HepG2 (cell line): ENCODE data around the gene SOWAHA. TPM values are rescaled to one million over a fixed set of nuclear protein-coding genes. Genes with fewer than 3 reads are reported as not detected.

Experiments used
- FOXA1 ChIP-seq, 2 experiments: fragments of 450-650 bp in 1 of 2; sonication (generic) in 1 of 2; formaldehyde crosslinking in 1 of 2; IDR thresholded peaks; 2 replicates each; pipeline versions ENCODE4 v1.4.0 to v1.6.1; 2016 to 2020; ENCODE audit warnings: missing genetic modification reagents in 1 of 2
- HDAC1 ChIP-seq: sonication (generic); formaldehyde crosslinking; IDR thresholded peaks from 2 replicates; pipeline ENCODE4 v1.5.1; 2020; ENCODE audit warnings: mild to moderate bottlenecking, missing genetic modification reagents
- JARID2 ChIP-seq: sonication (generic); formaldehyde crosslinking; IDR thresholded peaks from 2 replicates; pipeline ENCODE4 v1.8.1; 2023; ENCODE audit warnings: missing genetic modification reagents, inconsistent platforms; ENCODE audit not compliant: insufficient replicate concordance
- MTA1 ChIP-seq: sonication (generic); formaldehyde crosslinking; IDR thresholded peaks from 2 replicates; pipeline ENCODE4 v1.4.0; 2020; ENCODE audit warnings: missing genetic modification reagents, mild to moderate bottlenecking, borderline replicate concordance
- PAWR ChIP-seq: sonication (generic); formaldehyde crosslinking; IDR thresholded peaks from 2 replicates; pipeline ENCODE4 v1.4.0; 2020; ENCODE audit warnings: missing genetic modification reagents, mild to moderate bottlenecking, borderline replicate concordance
- PITX1 ChIP-seq: sonication (generic); formaldehyde crosslinking; IDR thresholded peaks from 2 replicates; pipeline ENCODE4 v1.5.1; 2020; ENCODE audit warnings: mild to moderate bottlenecking, missing genetic modification reagents
- SIX4 ChIP-seq: sonication (generic); formaldehyde crosslinking; IDR thresholded peaks from 2 replicates; pipeline ENCODE4 v1.4.0; 2020; ENCODE audit warnings: missing genetic modification reagents
- SOX5 ChIP-seq: IDR thresholded peaks from 2 replicates; pipeline ENCODE4 v1.6.1; 2016; ENCODE audit warnings: borderline replicate concordance
- SYNCRIP ChIP-seq: fragments of 200-400 bp; formaldehyde crosslinking; IDR thresholded peaks from 2 replicates; pipeline ENCODE4 v1.6.1; 2018; ENCODE audit warnings: mild to moderate bottlenecking, low read depth, low read length; ENCODE audit not compliant: insufficient read depth
- ZFX ChIP-seq: sonication (generic); formaldehyde crosslinking; IDR thresholded peaks from 2 replicates; pipeline ENCODE4 v1.4.0; 2020; ENCODE audit warnings: mild to moderate bottlenecking, low read depth, missing genetic modification reagents, moderate library complexity
- ZMYM4 ChIP-seq: sonication (generic); formaldehyde crosslinking; IDR thresholded peaks from 2 replicates; pipeline ENCODE4 v1.8.1; 2023; ENCODE audit warnings: mild to moderate bottlenecking, missing genetic modification reagents
- ZNF33B ChIP-seq: sonication (generic); formaldehyde crosslinking; IDR thresholded peaks from 2 replicates; pipeline ENCODE4 v1.5.1; 2020; ENCODE audit warnings: mild to moderate bottlenecking, missing genetic modification reagents
- ZNF670 ChIP-seq: sonication (generic); formaldehyde crosslinking; IDR thresholded peaks from 2 replicates; pipeline ENCODE4 v1.8.0; 2022; ENCODE audit warnings: mild to moderate bottlenecking, missing genetic modification reagents, borderline replicate concordance
- polyA plus RNA-seq, 8 experiments: library from polyadenylated mRNA; depleted of rRNA in 3 of 8; stranded (reverse) in 7 of 8; unstranded in 1 of 8; fragments of >200 nt; fragmentation: Illumina TruSeq in 4 of 8; extraction: Trizol in 4 of 8; gene quantifications; 2 replicates each; pipeline versions ENCODE4 v1.2.1 to v1.2.3, GENCODE V29; 2011 to 2016; ENCODE audit warnings: low read depth in 4 of 8, missing spikeins in 1 of 8, mixed read lengths in 1 of 8; ENCODE audit not compliant: insufficient read depth in 1 of 8
- total RNA-seq, 5 experiments: library from RNA; depleted of rRNA; stranded (reverse); fragments of >200 nt; fragmentation: Illumina TruSeq; extraction: Trizol; gene quantifications; 2 replicates each; pipeline ENCODE4 v1.2.3, GENCODE V29; 2016; ENCODE audit warnings: low read depth in 1 of 5
- TF ChIP-seq, protein P1 (sequence below): sonication (generic); formaldehyde crosslinking; IDR thresholded peaks from 2 replicates; pipeline ENCODE4 v1.4.0; 2020; ENCODE audit warnings: missing genetic modification reagents
- TF ChIP-seq, protein P2 (sequence below): sonication (generic); formaldehyde crosslinking; IDR thresholded peaks from 2 replicates; pipeline ENCODE4 v1.8.0; 2022; ENCODE audit warnings: missing genetic modification reagents, mild to moderate bottlenecking, moderate library complexity, borderline replicate concordance
- TF ChIP-seq, protein P3 (sequence below): sonication (generic); IDR thresholded peaks from 2 replicates; pipeline ENCODE4 v1.6.1; 2016; ENCODE audit warnings: low read depth, borderline replicate concordance
- TF ChIP-seq, protein P4 (sequence below): IDR thresholded peaks from 2 replicates; pipeline ENCODE4 v1.6.1; 2012; ENCODE audit warnings: low read length, improper control_type of control experiment
- TF ChIP-seq, protein P5 (sequence below): sonication (generic); formaldehyde crosslinking; IDR thresholded peaks from 2 replicates; pipeline ENCODE4 v1.4.0; 2020; ENCODE audit warnings: missing genetic modification reagents, borderline replicate concordance
- TF ChIP-seq, protein P6 (sequence below): IDR thresholded peaks from 2 replicates; pipeline ENCODE4 v1.6.1; 2016; ENCODE audit warnings: missing genetic modification reagents, missing compliant biosample characterization

The SOWAHA gene
- total and polyA plus RNA-seq, 2 of the 13 experiments (the other 11 are each of a cell fraction or from before 2014, with no cell fraction given), result 0.95 to 1.9 TPM

DNA sequence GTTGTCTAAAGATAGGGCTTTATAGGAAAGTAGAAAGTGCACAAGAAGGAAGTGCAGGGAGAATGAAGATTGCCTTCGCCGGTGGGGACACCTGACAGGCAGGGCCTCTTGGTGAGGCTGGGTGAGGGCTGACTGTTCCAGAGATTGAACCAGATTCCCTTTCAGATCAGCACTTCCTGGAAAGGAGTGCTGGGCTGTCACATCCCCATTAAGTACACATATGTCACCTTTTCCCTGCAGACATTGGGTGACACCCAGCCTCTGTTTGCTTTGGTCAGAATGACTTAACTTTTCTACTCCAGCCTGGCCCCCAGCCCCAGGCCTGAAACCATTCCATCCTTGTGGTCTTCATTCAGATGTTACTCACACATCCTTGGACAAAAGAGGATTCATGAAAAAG lies 24.8 kb downstream of the SOWAHA start (continued):
- TF ChIP-seq, protein P1, sequence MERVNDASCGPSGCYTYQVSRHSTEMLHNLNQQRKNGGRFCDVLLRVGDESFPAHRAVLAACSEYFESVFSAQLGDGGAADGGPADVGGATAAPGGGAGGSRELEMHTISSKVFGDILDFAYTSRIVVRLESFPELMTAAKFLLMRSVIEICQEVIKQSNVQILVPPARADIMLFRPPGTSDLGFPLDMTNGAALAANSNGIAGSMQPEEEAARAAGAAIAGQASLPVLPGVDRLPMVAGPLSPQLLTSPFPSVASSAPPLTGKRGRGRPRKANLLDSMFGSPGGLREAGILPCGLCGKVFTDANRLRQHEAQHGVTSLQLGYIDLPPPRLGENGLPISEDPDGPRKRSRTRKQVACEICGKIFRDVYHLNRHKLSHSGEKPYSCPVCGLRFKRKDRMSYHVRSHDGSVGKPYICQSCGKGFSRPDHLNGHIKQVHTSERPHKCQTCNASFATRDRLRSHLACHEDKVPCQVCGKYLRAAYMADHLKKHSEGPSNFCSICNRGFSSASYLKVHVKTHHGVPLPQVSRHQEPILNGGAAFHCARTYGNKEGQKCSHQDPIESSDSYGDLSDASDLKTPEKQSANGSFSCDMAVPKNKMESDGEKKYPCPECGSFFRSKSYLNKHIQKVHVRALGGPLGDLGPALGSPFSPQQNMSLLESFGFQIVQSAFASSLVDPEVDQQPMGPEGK (CRISPR knock-in tag), result peak; percentile 92
- peak; percentile 69 for TF ChIP-seq SIX4 (CRISPR knock-in tag)
- TF ChIP-seq SYNCRIP, result no peak
- no peak for TF ChIP-seq FOXA1 (IDR thresholded peaks at IDR 0.05)
- TF ChIP-seq FOXA1 (CRISPR knock-in tag; IDR thresholded peaks at IDR 0.05), result peak; percentile 73
- TF ChIP-seq PAWR (CRISPR knock-in tag), result no peak
- no peak for TF ChIP-seq ZNF670 (CRISPR knock-in tag)
- TF ChIP-seq ZFX (CRISPR knock-in tag), result peak; percentile 72
- no peak for TF ChIP-seq ZNF33B
- TF ChIP-seq, protein P2, sequence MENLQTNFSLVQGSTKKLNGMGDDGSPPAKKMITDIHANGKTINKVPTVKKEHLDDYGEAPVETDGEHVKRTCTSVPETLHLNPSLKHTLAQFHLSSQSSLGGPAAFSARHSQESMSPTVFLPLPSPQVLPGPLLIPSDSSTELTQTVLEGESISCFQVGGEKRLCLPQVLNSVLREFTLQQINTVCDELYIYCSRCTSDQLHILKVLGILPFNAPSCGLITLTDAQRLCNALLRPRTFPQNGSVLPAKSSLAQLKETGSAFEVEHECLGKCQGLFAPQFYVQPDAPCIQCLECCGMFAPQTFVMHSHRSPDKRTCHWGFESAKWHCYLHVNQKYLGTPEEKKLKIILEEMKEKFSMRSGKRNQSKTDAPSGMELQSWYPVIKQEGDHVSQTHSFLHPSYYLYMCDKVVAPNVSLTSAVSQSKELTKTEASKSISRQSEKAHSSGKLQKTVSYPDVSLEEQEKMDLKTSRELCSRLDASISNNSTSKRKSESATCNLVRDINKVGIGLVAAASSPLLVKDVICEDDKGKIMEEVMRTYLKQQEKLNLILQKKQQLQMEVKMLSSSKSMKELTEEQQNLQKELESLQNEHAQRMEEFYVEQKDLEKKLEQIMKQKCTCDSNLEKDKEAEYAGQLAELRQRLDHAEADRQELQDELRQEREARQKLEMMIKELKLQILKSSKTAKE (CRISPR knock-in tag), result no peak
- TF ChIP-seq, protein P3, sequence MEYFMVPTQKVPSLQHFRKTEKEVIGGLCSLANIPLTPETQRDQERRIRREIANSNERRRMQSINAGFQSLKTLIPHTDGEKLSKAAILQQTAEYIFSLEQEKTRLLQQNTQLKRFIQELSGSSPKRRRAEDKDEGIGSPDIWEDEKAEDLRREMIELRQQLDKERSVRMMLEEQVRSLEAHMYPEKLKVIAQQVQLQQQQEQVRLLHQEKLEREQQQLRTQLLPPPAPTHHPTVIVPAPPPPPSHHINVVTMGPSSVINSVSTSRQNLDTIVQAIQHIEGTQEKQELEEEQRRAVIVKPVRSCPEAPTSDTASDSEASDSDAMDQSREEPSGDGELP, result peak; percentile 42; the same call in 1 of the 2 replicates
- TF ChIP-seq, protein P4, sequence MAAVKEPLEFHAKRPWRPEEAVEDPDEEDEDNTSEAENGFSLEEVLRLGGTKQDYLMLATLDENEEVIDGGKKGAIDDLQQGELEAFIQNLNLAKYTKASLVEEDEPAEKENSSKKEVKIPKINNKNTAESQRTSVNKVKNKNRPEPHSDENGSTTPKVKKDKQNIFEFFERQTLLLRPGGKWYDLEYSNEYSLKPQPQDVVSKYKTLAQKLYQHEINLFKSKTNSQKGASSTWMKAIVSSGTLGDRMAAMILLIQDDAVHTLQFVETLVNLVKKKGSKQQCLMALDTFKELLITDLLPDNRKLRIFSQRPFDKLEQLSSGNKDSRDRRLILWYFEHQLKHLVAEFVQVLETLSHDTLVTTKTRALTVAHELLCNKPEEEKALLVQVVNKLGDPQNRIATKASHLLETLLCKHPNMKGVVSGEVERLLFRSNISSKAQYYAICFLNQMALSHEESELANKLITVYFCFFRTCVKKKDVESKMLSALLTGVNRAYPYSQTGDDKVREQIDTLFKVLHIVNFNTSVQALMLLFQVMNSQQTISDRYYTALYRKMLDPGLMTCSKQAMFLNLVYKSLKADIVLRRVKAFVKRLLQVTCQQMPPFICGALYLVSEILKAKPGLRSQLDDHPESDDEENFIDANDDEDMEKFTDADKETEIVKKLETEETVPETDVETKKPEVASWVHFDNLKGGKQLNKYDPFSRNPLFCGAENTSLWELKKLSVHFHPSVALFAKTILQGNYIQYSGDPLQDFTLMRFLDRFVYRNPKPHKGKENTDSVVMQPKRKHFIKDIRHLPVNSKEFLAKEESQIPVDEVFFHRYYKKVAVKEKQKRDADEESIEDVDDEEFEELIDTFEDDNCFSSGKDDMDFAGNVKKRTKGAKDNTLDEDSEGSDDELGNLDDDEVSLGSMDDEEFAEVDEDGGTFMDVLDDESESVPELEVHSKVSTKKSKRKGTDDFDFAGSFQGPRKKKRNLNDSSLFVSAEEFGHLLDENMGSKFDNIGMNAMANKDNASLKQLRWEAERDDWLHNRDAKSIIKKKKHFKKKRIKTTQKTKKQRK, result no peak
- TF ChIP-seq ZMYM4 (CRISPR knock-in tag), result no peak
- TF ChIP-seq, protein P5, sequence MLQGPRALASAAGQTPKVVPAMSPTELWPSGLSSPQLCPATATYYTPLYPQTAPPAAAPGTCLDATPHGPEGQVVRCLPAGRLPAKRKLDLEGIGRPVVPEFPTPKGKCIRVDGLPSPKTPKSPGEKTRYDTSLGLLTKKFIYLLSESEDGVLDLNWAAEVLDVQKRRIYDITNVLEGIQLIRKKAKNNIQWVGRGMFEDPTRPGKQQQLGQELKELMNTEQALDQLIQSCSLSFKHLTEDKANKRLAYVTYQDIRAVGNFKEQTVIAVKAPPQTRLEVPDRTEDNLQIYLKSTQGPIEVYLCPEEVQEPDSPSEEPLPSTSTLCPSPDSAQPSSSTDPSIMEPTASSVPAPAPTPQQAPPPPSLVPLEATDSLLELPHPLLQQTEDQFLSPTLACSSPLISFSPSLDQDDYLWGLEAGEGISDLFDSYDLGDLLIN (CRISPR knock-in tag), result no peak
- peak; percentile 45; the same call in 1 of the 2 replicates for TF ChIP-seq PITX1
- peak; percentile 74 for TF ChIP-seq SOX5 (CRISPR knock-in tag)
- TF ChIP-seq JARID2 (CRISPR knock-in tag), result peak; percentile 22
- TF ChIP-seq MTA1, result no peak
- peak; percentile 43; the same call in 1 of the 2 replicates for TF ChIP-seq HDAC1 (CRISPR knock-in tag)
- TF ChIP-seq, protein P6, sequence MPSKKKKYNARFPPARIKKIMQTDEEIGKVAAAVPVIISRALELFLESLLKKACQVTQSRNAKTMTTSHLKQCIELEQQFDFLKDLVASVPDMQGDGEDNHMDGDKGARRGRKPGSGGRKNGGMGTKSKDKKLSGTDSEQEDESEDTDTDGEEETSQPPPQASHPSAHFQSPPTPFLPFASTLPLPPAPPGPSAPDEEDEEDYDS (CRISPR knock-in tag), result peak; percentile 89
